Muscle of leg (tissue), 11 donors: ENCODE results near the gene RIC8A. TPM values are rescaled to one million over a fixed set of nuclear protein-coding genes. Genes with fewer than 3 reads are reported as not detected.
"Not testable (repeated sequence)": the region's sequence is repeated elsewhere in the genome, so short reads cannot be mapped to it uniquely, and the experiment has no call there.

Source experiments
- DNase-seq: peaks from one replicate; pipeline ENCODE4 v3.0.0; 2013
- H3K27ac ChIP-seq: one replicate; pipeline ENCODE4 v1.5.1; 2013; ENCODE audit warnings: mild to moderate bottlenecking, low read length, control low read depth
- H3K27me3 ChIP-seq: one replicate; pipeline ENCODE4 v1.6.1; 2013; ENCODE audit warnings: low read length; ENCODE audit not compliant: control insufficient read depth, insufficient read depth
- H3K36me3 ChIP-seq: one replicate; pipeline ENCODE4 v1.6.1; 2013; ENCODE audit warnings: low read length; ENCODE audit not compliant: control insufficient read depth, insufficient read depth
- H3K4me1 ChIP-seq: one replicate; pipeline ENCODE4 v1.6.1; 2013; ENCODE audit warnings: low read length; ENCODE audit not compliant: control insufficient read depth, insufficient read depth
- H3K4me3 ChIP-seq: one replicate; pipeline ENCODE4 v1.5.1; 2013; ENCODE audit warnings: low read length, control low read depth
- H3K9me3 ChIP-seq: replicated peaks from 2 replicates; pipeline ENCODE4 v1.6.1; 2013; ENCODE audit warnings: low read depth, low read length; ENCODE audit not compliant: control insufficient read depth
- WGBS: methylation state at CpG from one replicate; pipeline ENCODE4 v1.1.5; 2013; ENCODE audit warnings: missing lambda C conversion rate; ENCODE audit not compliant: insufficient coverage; 5-methylcytosine and 5-hydroxymethylcytosine counted together
- polyA plus RNA-seq, 8 donors: library from polyadenylated mRNA; unstranded; fragments of 120-200 nt; gene quantifications; one replicate each; pipeline versions ENCODE4 v1.2.1 to v1.2.3, GENCODE V29; 2013; ENCODE audit warnings: inconsistent platforms in 1 of 8, low replicate concordance in 1 of 8; ENCODE audit not compliant: insufficient read length in 8 of 8, insufficient read depth in 1 of 8
- total RNA-seq: library from RNA; stranded (reverse); fragments of 120-200 nt; gene quantifications from one replicate; pipeline ENCODE4 v1.2.4, GENCODE V29; 2013

Gene RIC8A
- total and polyA plus RNA-seq, 9 donors = 58.2 to 85.4 (median 70.0) TPM

DNA sequence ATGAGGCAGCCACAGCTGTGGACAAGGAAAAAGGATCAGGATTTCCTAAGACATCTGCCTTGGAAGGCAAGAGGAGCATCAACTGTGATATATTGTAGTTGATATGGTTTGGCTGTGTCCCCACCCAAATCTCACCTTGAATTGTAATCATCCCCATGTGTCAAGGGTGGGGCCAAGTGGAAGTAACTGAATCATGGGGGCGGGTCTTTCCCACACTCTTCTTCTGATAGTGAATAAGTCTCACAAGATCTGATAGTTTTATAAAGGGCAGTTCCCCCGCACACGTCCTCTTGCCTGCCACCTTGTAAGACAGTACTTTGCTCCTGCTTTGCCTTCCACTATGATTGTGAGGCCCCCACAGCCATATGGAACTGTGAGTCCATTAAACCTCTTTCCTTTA lies 10.2 kb downstream of the RIC8A start:
- H3K4me3 ChIP-seq = no peak overlapping the region
- H3K4me1 ChIP-seq = no peaks in the 10 kb centered on the region
- no peak overlapping the region for H3K27ac ChIP-seq
- H3K9me3 ChIP-seq = no peaks in the 10 kb centered on the region
- DNase-seq = no peak
- WGBS = 100% methylated on average over 2 of the region's 3 CpGs
- no peaks in the 10 kb centered on the region for H3K27me3 ChIP-seq
- H3K36me3 ChIP-seq = peaks cover 50% of the 10 kb centered on the region

DNA sequence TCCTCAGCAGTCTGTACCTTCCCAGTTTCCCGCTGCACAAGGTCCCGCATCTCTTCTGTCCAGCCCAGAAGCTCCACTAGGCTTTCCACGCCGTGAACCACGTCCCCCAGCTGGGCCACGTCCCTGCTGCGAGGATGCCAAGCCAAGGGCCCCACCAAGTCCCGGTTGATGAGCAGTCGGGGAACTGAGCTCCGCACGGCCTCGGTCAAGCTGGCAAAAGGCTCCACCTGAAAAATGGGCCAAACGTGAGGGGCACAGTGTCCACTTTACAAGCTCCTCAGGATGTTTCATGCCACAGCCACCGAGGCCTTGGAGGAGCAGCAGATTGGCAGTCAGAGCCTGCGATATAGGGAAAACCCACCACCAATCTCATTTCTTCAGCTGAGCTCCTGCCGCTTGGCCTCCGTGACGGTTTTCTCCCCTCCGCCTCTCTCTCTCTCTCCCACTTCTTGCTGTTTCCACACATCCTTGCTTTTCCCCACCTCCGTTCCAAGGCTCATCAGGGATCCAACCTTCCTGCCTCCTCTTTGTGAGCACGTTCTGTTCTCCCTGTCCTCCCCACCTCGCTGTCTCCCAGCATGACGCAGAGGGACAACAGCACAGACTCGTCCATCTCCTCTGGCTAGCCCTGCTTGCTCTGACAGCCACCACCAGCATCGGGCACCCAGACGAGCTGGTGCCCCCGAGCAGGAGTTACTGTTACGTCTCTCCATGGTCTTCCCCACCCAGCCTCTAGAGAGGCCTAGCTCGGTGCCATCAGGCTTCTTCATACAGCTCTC lies 11.5 kb downstream of the RIC8A start:
- no peak for DNase-seq
- no peaks in the 10 kb centered on the region for H3K9me3 ChIP-seq
- no peaks in the 10 kb centered on the region for H3K4me1 ChIP-seq
- H3K36me3 ChIP-seq = peaks cover 47% of the 10 kb centered on the region
- H3K27ac ChIP-seq = no peak overlapping the region
- 83% methylated on average over 25 of the region's 29 CpGs for WGBS
- H3K4me3 ChIP-seq = no peak overlapping the region
- H3K27me3 ChIP-seq = no peaks in the 10 kb centered on the region

DNA sequence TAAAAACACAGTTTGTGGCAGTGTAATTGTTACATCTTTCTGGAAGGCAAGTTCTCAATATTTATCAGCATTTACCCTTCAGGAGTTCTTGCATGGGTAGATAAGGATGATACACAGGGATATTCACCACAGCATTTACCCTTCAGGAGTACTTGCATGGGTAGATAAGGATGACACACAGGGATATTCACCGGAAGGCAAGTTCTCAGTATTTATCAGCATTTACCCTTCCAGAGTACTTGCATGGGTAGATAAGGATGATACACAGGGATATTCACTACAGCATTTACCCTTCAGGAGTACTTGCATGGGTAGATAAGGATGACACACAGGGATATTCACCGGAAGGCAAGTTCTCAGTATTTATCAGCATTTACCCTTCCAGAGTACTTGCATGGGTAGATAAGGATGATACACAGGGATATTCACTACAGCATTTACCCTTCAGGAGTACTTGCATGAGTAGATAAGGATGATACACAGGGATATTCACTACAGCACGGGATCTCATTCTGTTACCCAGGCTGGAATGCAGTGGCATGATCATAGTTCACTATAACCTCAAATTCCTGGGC lies 13.2 kb downstream of the RIC8A start:
- DNase-seq, H3K27me3 ChIP-seq, H3K27ac ChIP-seq, H3K4me3 ChIP-seq, H3K9me3 ChIP-seq, H3K4me1 ChIP-seq: not testable (repeated sequence)
- 80% methylated on average over 1 of the region's 3 CpGs for WGBS
- H3K36me3 ChIP-seq = peaks cover 36% of the 10 kb centered on the region

DNA sequence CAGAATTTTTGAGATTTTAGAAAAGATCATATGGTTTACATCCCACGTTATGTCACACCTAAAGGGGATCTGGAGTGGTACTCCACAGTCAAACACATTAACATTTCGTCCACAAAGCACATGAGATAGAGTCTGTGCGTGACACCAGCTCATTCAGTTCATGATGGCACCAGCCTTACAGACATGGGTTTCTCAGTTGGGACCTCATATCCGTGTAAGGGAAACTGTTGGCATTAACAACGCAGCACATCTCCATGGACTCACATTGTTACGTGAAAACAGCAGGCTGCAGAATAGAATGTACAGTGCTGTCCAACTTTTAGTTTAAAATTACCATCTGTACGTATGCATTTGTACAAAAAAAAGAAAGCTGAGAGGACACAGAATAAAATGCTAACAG lies 14.0 kb downstream of the RIC8A start:
- Histone ChIP-seq H3K27me3 (no peaks in the 10 kb centered on the region), H3K27ac (no peak overlapping the region), H3K9me3 (no peaks in the 10 kb centered on the region), H3K4me1 (no peaks in the 10 kb centered on the region), H3K36me3 (peaks cover 32% of the 10 kb centered on the region), H3K4me3 (no peak overlapping the region)
- DNase-seq = no peak
- 88% methylated on average over 4 of the region's 7 CpGs for WGBS

DNA sequence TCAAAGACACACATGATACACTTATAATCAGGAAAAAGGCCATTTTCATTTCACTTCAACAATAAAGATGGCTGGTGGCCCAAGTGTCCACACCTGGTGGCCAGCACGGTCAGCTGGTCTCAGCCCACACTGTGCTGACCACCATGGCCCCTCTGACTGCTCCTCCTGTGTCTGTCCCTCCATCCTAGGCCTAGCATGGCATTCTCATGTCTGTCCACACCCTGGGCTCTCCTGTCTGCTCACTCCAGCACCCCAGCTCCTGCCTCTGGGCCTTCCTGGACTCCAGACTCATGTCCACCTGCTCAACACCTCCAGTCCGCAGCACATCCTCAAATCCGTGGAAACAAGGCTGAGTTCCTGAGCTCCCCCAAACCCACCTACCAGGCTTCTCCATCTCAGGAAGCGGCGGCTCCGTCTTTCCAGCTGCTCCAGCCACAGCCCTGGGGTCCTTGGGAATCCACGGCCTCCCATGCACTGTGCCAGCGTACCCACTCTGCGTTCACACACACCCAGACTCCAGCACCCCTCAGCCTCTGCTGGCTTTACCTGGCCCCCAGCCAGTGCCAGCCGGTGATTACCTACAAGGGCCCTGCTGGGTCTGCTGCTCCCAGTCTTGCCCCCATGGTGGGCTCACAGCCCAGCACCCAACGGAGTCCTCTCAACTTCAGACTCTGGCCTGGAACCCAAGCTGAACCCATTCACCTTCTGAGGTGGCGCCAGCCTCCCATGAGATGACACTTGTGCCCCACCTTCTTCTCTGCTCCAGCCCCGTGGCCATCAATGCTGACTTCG lies 14.7 kb downstream of the RIC8A start:
- WGBS = 94% methylated on average over 14 of the region's 14 CpGs
- Histone ChIP-seq H3K4me1 (no peaks in the 10 kb centered on the region), H3K9me3 (no peaks in the 10 kb centered on the region), H3K27me3 (no peaks in the 10 kb centered on the region), H3K36me3 (peaks cover 30% of the 10 kb centered on the region), H3K4me3 (no peak overlapping the region), H3K27ac (no peak overlapping the region)
- no peak for DNase-seq

DNA sequence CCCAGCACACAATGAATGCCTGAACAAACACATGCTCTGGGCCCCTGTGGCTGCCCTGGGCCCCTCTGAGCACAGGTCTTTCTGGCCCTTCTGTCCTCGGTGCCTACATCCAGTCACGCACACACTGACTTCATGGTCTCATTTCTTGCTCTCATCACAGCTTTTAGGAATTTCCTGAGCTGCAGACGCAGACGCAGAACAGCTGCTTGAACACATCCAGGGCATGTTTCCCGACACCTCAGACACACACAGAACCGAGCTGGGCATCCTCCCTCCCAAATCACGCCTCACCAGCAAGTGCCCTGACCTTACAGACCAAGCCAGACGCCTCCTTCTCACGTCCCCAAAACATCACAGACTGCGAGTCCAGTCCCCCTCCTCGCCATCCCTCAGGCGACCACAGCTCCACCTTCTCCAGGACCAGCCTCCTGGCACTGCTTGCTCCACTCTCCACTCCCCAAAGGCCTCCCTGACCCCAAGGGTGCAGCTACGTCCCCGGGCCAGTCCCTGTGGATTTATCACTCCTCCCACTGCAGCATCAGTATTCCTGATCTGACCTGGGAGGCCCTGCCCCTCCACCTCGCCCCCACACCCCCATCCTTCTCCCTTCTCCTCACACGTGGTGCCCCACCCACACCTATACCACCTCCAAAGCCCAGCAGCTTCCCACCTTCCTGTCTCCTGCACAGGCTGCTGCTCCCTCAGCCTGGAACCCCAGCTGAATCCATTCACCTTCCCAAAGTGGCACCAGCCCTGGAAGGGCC lies 15.7 kb downstream of the RIC8A start:
- 81% methylated on average over 15 of the region's 16 CpGs for WGBS
- H3K4me3 ChIP-seq = no peak overlapping the region
- no peaks in the 10 kb centered on the region for H3K4me1 ChIP-seq
- H3K27ac ChIP-seq = no peak overlapping the region
- H3K27me3 ChIP-seq = no peaks in the 10 kb centered on the region
- DNase-seq = no peak
- no peaks in the 10 kb centered on the region for H3K9me3 ChIP-seq
- peaks cover 30% of the 10 kb centered on the region for H3K36me3 ChIP-seq

DNA sequence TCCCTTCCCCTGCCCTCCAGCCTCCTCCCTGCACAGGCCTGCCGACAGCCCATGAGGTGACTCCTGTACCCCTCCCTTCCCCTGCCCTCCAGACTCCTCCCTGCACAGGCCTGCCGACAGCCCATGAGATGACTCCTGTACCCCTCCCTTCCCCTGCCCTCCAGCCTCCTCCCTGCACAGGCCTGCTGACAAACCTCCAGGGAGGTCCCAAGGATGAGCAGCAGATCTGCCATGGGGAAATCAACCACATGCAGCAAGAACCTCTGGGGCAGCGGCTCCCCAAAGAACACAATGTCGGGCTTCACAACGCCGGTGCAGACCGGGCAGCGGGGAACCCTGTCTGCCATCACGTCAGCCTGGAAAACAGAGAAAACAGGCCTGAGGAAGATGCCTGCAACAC lies 16.4 kb downstream of the RIC8A start:
- WGBS = 89% methylated on average over 5 of the region's 9 CpGs
- H3K4me1 ChIP-seq = no peaks in the 10 kb centered on the region
- H3K36me3 ChIP-seq = peaks cover 27% of the 10 kb centered on the region
- no peaks in the 10 kb centered on the region for H3K9me3 ChIP-seq
- no peak overlapping the region for H3K27ac ChIP-seq
- no peak overlapping the region for H3K4me3 ChIP-seq
- no peaks in the 10 kb centered on the region for H3K27me3 ChIP-seq
- no peak for DNase-seq

DNA sequence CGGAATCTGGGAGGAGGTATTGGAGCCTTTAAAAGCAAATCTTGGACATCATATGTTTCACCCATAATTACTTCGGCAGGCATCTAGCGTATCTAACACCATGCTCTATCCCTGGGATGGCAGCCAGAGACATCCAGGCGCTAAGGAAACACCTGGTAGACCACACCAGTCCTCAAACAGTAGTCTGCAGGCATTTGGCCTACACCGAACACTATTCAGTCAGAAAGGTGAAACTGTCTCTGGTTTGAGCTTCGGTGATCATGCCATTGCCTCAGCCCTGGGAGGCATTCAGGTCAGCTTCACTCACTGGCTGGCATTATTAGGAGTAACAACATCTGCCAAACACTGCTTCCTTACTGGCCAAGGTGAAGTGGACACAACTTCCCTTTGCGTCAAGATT lies 16.9 kb downstream of the RIC8A start:
- Histone ChIP-seq H3K9me3 (no peaks in the 10 kb centered on the region), H3K27ac (no peak overlapping the region), H3K4me3 (no peak overlapping the region), H3K27me3 (no peaks in the 10 kb centered on the region), H3K36me3 (peaks cover 25% of the 10 kb centered on the region), H3K4me1 (no peaks in the 10 kb centered on the region)
- WGBS = 76% methylated on average over 5 of the region's 7 CpGs
- no peak for DNase-seq

DNA sequence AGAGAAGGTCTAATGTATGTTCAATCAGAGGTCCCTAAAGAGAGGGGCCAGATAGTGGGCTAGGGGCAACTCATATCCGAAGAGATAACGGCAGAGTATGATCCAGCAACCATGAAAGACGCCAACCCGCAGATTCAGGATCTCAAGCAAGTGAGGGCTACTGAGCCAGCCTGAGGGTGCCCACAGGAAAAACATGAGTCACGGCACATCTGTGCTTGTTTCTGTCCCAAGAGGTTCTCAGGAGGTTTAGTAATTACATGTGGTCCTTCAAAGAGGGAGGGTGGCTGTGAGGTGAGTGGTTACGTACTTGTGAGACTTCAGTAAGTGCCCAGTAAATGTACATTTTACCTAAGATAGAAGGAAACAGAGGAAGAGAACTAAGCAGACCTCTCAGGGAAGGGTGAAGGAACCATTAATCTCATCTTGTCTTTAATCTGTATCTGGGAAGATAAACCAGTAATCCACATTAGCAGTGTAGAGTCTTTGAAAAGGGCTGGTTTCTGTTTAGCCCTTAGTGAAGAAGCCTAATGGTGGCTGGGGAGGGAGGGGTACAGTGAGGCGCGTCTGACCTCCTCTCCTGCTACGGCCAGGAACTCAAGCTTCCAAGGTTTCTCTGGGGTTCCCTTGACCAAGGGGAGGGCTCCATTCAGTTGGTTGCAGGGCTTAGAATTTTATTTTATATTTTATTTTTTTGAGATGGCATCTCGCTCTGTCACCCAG lies 18.4 kb downstream of the RIC8A start:
- Histone ChIP-seq H3K27me3 (no peaks in the 10 kb centered on the region), H3K9me3 (no peaks in the 10 kb centered on the region), H3K4me1 (no peaks in the 10 kb centered on the region), H3K36me3 (peaks cover 31% of the 10 kb centered on the region), H3K4me3 (no peak overlapping the region), H3K27ac (no peak overlapping the region)
- 91% methylated on average over 10 of the region's 10 CpGs for WGBS
- no peak for DNase-seq
